Neural progenitor cell (in vitro differentiated cells): ENCODE data around the gene TLL2. TPM values are rescaled to one million over a fixed set of nuclear protein-coding genes. Genes with fewer than 3 reads are reported as not detected.

Experiments used
- DNase-seq: peaks from one replicate; pipeline ENCODE4 v3.0.0-alpha.2; 2016; ENCODE audit warnings: low spot score
- H2AFZ ChIP-seq: fragments of 200-600 bp; sonication (generic); replicated peaks from 2 replicates; pipeline ENCODE4 v1.6.1; 2016; ENCODE audit warnings: antibody characterized with exemption
- H3F3A ChIP-seq: fragments of 200-600 bp; sonication (generic); 2 replicates; pipeline ENCODE4 v1.6.1; 2016; ENCODE audit warnings: antibody characterized with exemption, low read depth
- H3K27ac ChIP-seq: fragments of 200-600 bp; sonication (generic); 2 replicates; pipeline ENCODE4 v1.5.1; 2016; ENCODE audit warnings: mild to moderate bottlenecking
- H3K27me3 ChIP-seq: fragments of 200-600 bp; sonication (generic); 2 replicates; pipeline ENCODE4 v1.6.1; 2016; ENCODE audit warnings: mild to moderate bottlenecking, moderate library complexity
- H3K36me3 ChIP-seq: fragments of 200-600 bp; sonication (generic); 2 replicates; pipeline ENCODE4 v1.5.1; 2016
- H3K4me1 ChIP-seq: fragments of 200-600 bp; sonication (generic); 2 replicates; pipeline ENCODE4 v1.6.1; 2016; ENCODE audit warnings: mixed run types
- H3K4me2 ChIP-seq: fragments of 200-600 bp; sonication (generic); 2 replicates; pipeline ENCODE4 v1.6.1; 2016
- H3K4me3 ChIP-seq: fragments of 200-600 bp; sonication (generic); 2 replicates; pipeline ENCODE4 v1.5.1; 2016
- H3K79me2 ChIP-seq: fragments of 200-600 bp; sonication (generic); 2 replicates; pipeline ENCODE4 v1.6.1; 2016; ENCODE audit warnings: low read depth
- H3K9ac ChIP-seq: fragments of 200-600 bp; sonication (generic); 2 replicates; pipeline ENCODE4 v1.6.1; 2016
- H3K9me3 ChIP-seq: fragments of 200-600 bp; sonication (generic); 2 replicates; pipeline ENCODE4 v1.5.1; 2016; ENCODE audit warnings: low read depth
- H4K20me1 ChIP-seq: fragments of 200-600 bp; sonication (generic); 2 replicates; pipeline ENCODE4 v1.6.1; 2016; ENCODE audit warnings: low read depth
- H3K27ac Mint-ChIP-seq: 3 replicates; pipeline ENCODE4 v1.8.0; 2021; ENCODE audit warnings: mixed read lengths
- H3K27me3 Mint-ChIP-seq: 2 replicates; pipeline ENCODE4 v1.8.0; 2022; ENCODE audit warnings: low read depth, mild to moderate bottlenecking, inconsistent platforms, moderate library complexity, mixed read lengths; ENCODE audit not compliant: insufficient read depth
- H3K36me3 Mint-ChIP-seq: 3 replicates; pipeline ENCODE4 v1.8.0; 2021; ENCODE audit warnings: mixed read lengths
- H3K4me1 Mint-ChIP-seq: 3 replicates; pipeline ENCODE4 v1.8.0; 2021; ENCODE audit warnings: mixed read lengths
- H3K4me3 Mint-ChIP-seq: 3 replicates; pipeline ENCODE4 v1.8.0; 2021; ENCODE audit warnings: mild to moderate bottlenecking, moderate library complexity, mixed read lengths
- H3K9me3 Mint-ChIP-seq: 3 replicates; pipeline ENCODE4 v1.8.0; 2020; ENCODE audit warnings: mixed read lengths
- EZH2 ChIP-seq: fragments of 200-600 bp; sonication (generic); IDR thresholded peaks from 2 replicates; pipeline ENCODE4 v1.6.1; 2017; ENCODE audit warnings: antibody characterized with exemption, mild to moderate bottlenecking, moderate library complexity
- EZH2phosphoT487 ChIP-seq: fragments of 200-600 bp; sonication (generic); IDR thresholded peaks from 2 replicates; pipeline ENCODE4 v1.6.1; 2017; ENCODE audit warnings: antibody characterized with exemption
- total RNA-seq: library from RNA; depleted of rRNA; stranded (reverse); fragments of >200 nt; gene quantifications from 2 replicates; pipeline ENCODE4 v1.2.3, GENCODE V29; 2015; ENCODE audit warnings: low replicate concordance
- TF ChIP-seq, protein P1 (sequence below): fragments of 200-600 bp; sonication (generic); IDR thresholded peaks from 2 replicates; pipeline ENCODE4 v1.5.1; 2017; ENCODE audit warnings: antibody characterized with exemption, mild to moderate bottlenecking

TLL2 gene
- total RNA-seq, 1 donor from 2014 or later = 0.22 TPM

DNA sequence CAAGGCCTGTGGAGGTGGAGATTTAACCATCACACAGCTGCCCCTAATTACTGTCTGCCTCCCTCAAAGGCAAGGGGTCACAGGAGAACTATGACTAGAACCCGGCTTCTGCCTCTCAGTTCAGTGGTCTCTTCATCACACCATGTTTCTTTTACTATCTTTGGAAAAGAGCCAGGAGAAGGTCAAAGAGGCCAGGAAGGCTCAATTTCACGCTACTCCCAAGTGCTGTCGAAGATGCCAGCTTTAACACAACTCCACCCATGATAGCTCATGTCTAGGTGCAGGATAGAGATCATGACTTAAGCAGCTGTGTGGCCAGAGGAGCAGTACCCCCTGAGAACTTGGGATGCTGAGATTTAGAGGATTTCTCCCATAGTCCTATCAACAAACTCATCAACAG lies 94.4 kb downstream of the TLL2 start:
- no peaks in the 10 kb centered on the region for H3K9me3 Mint-ChIP-seq
- no peak overlapping the region for H3K4me3 Mint-ChIP-seq
- DNase-seq = no peak
- Histone ChIP-seq H3K27me3 (no peaks in the 10 kb centered on the region), H3K79me2 (no peaks in the 10 kb centered on the region), H3K27ac (no peak overlapping the region), H3F3A (peaks cover 2% of the 10 kb centered on the region), H3K4me2 (no peak overlapping the region), H4K20me1 (no peaks in the 10 kb centered on the region), H3K9ac (no peak overlapping the region), H3K36me3 (no peaks in the 10 kb centered on the region), H3K9me3 (no peaks in the 10 kb centered on the region), H2AFZ (no peak overlapping the region), H3K4me1 (peaks cover 11% of the 10 kb centered on the region), H3K4me3 (no peak overlapping the region)
- H3K4me1 Mint-ChIP-seq = peaks cover 12% of the 10 kb centered on the region
- H3K36me3 Mint-ChIP-seq = no peaks in the 10 kb centered on the region
- H3K27me3 Mint-ChIP-seq = peaks cover 3% of the 10 kb centered on the region
- TF ChIP-seq, protein P1, sequence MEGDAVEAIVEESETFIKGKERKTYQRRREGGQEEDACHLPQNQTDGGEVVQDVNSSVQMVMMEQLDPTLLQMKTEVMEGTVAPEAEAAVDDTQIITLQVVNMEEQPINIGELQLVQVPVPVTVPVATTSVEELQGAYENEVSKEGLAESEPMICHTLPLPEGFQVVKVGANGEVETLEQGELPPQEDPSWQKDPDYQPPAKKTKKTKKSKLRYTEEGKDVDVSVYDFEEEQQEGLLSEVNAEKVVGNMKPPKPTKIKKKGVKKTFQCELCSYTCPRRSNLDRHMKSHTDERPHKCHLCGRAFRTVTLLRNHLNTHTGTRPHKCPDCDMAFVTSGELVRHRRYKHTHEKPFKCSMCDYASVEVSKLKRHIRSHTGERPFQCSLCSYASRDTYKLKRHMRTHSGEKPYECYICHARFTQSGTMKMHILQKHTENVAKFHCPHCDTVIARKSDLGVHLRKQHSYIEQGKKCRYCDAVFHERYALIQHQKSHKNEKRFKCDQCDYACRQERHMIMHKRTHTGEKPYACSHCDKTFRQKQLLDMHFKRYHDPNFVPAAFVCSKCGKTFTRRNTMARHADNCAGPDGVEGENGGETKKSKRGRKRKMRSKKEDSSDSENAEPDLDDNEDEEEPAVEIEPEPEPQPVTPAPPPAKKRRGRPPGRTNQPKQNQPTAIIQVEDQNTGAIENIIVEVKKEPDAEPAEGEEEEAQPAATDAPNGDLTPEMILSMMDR = no peak
- TF ChIP-seq EZH2 (no peak), EZH2phosphoT487 (no peak)
- no peak overlapping the region for H3K27ac Mint-ChIP-seq

DNA sequence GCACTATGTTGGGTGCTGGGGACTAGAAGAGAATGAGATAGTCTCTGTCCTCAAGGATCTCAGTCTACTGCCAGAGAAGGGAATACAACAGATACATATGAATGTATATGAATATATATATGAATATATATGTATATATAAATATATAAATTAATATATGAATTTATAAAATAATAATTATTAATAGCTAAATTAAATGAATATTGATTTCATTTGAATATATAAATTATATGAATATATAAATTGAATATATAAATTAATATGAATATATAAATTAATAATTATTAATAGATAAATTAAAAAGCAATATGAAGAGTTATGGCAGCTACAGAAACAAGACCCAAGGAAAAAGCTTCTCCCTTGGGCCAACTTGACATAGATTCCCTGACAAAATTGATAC lies 95.1 kb downstream of the TLL2 start:
- Histone ChIP-seq H3K4me2 (no peak overlapping the region), H3K4me3 (no peak overlapping the region), H3K27ac (no peak overlapping the region), H2AFZ (no peak overlapping the region), H3K9ac (no peak overlapping the region), H4K20me1 (no peaks in the 10 kb centered on the region), H3K4me1 (peaks cover 11% of the 10 kb centered on the region), H3K36me3 (no peaks in the 10 kb centered on the region), H3F3A (peaks cover 2% of the 10 kb centered on the region), H3K79me2 (no peaks in the 10 kb centered on the region), H3K9me3 (no peaks in the 10 kb centered on the region), H3K27me3 (no peaks in the 10 kb centered on the region)
- Mint-ChIP-seq H3K36me3 (no peaks in the 10 kb centered on the region), H3K27ac (no peak overlapping the region), H3K9me3 (no peaks in the 10 kb centered on the region), H3K4me3 (no peak overlapping the region), H3K4me1 (peaks cover 12% of the 10 kb centered on the region), H3K27me3 (peaks cover 3% of the 10 kb centered on the region)
- no peak for DNase-seq
- TF ChIP-seq EZH2 = no peak
- TF ChIP-seq, protein P1 = no peak
- TF ChIP-seq EZH2phosphoT487 = no peak

DNA sequence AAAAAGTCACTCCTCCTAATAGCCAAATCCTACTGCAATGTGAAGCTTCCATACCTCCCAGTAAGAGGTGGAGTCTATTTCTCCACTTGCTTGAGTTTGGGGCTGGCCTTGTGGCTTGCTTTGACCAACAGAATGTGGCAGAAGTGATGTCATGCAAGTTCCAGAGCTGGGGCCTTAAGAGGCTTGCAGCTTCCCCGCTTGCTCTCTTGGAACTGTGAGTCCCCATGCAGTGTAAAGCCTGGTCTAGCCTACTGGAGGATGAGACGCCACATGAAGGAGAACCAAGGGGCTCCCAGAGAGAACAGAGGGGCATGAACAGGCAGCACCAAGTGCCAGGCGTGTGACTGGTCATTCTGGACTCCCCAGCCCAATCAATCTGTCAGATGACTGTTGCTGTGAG lies 96.3 kb downstream of the TLL2 start:
- Mint-ChIP-seq H3K4me1 (peaks cover 12% of the 10 kb centered on the region), H3K4me3 (no peak overlapping the region), H3K27me3 (no peaks in the 10 kb centered on the region), H3K36me3 (no peaks in the 10 kb centered on the region), H3K9me3 (no peaks in the 10 kb centered on the region), H3K27ac (no peak overlapping the region)
- TF ChIP-seq, protein P1 = no peak
- TF ChIP-seq EZH2phosphoT487 (no peak), EZH2 (no peak)
- no peaks in the 10 kb centered on the region for H4K20me1 ChIP-seq
- peak; percentile 66 for DNase-seq
- peak overlapping the region; percentile 9 for H2AFZ ChIP-seq
- no peaks in the 10 kb centered on the region for H3K79me2 ChIP-seq
- no peaks in the 10 kb centered on the region for H3K27me3 ChIP-seq
- H3K36me3 ChIP-seq = no peaks in the 10 kb centered on the region
- H3K27ac ChIP-seq = no peak overlapping the region
- peaks cover 2% of the 10 kb centered on the region for H3F3A ChIP-seq
- H3K4me1 ChIP-seq = peaks cover 11% of the 10 kb centered on the region
- no peak overlapping the region for H3K4me2 ChIP-seq
- H3K9ac ChIP-seq = no peak overlapping the region
- H3K4me3 ChIP-seq = no peak overlapping the region
- H3K9me3 ChIP-seq = no peaks in the 10 kb centered on the region
